ENCODE data around the gene HIRIP3. TPM values are rescaled to one million over a fixed set of nuclear protein-coding genes. Genes with fewer than 3 reads are reported as not detected.
A peak's percentile ranks its signal among the peaks of the same experiment; 100 is the strongest.

HIRIP3 gene
- total and polyA plus RNA-seq, 2 of the 8 experiments (the other 6 are each of a cell fraction or from before 2014, with no cell fraction given) = 11.9 to 18.5 TPM

GRCh38 chr16:29943846-29944799, 51.3 kb downstream of the HIRIP3 start (continued):
- no peak for TF ChIP-seq RXRA (IDR thresholded peaks at IDR 0.05; ENCODE audit: insufficient read depth, low read depth, low read length)
- peak; percentile 63 for TF ChIP-seq ASH2L (IDR thresholded peaks at IDR 0.05; ENCODE audit: low read length)
- TF ChIP-seq GTF2F1 (IDR thresholded peaks at IDR 0.05; ENCODE audit: borderline replicate concordance, low read depth, low read length) = no peak
- TF ChIP-seq CHD7 (IDR thresholded peaks at IDR 0.05; ENCODE audit: insufficient replicate concordance, low read length) = no peak
- no peak for TF ChIP-seq POLR2AphosphoS5 (IDR thresholded peaks at IDR 0.05; ENCODE audit: low read depth, low read length)
- TF ChIP-seq NRF1 (IDR thresholded peaks at IDR 0.05; ENCODE audit: low read depth, low read length) = no peak
- no peak for TF ChIP-seq ZNF274 (IDR thresholded peaks at IDR 0.05; ENCODE audit: borderline replicate concordance, extremely low read depth, low read length)
- no peak for TF ChIP-seq KDM4A (IDR thresholded peaks at IDR 0.05; ENCODE audit: low read depth, low read length, severe bottlenecking)
- TF ChIP-seq FOSL1 (IDR thresholded peaks at IDR 0.05; ENCODE audit: insufficient read depth, low read depth, low read length) = no peak
- TF ChIP-seq TBP (IDR thresholded peaks at IDR 0.05; ENCODE audit: low read depth, low read length) = no peak
